CD4-positive, alpha-beta T cell (primary cell): ENCODE measurements around the gene SGSM2. TPM values are rescaled to one million over a fixed set of nuclear protein-coding genes. Genes with fewer than 3 reads are reported as not detected.

Experiments
- ATAC-seq: fragments of 200-7000 bp; cut with Tn5 transposase; one replicate; pipeline ENCODE4 v1.10.0; 2022; ENCODE audit warnings: mild to moderate bottlenecking; ENCODE audit not compliant: poor library complexity
- CTCF ChIA-PET: fragments of 350-600 bp; sonication (Branson Sonifier 250); formaldehyde crosslinking; loops from one replicate; lab custom pipeline; 2021; ENCODE audit warnings: antibody characterized with exemption, inconsistent platforms; lab: Charles Lee
- POLR2A ChIA-PET: fragments of 350-600 bp; sonication (Branson Sonifier 250); formaldehyde crosslinking; loops from one replicate; lab custom pipeline; 2021; ENCODE audit warnings: antibody characterized with exemption, inconsistent platforms; lab: Charles Lee
- DNase-seq, 14 experiments: peaks; one replicate each; pipeline ENCODE4 v3.0.0-alpha.2; 2013 to 2020; ENCODE audit warnings: mixed read lengths in 2 of 14
- H3K27ac ChIP-seq, 2 donors: one replicate each; pipeline versions ENCODE4 v1.5.1 to v1.7.0; 2013; ENCODE audit warnings: low read length in 2 of 2, low read depth in 1 of 2, mild to moderate bottlenecking in 1 of 2
- H3K27me3 ChIP-seq, 2 experiments: 1 replicate in 1 of 2; 2 replicates in 1 of 2; pipeline versions ENCODE4 v1.6.1 to v1.7.0; 2013; ENCODE audit warnings: low read length in 2 of 2, control low read depth in 1 of 2, mild to moderate bottlenecking in 1 of 2, moderate library complexity in 1 of 2; ENCODE audit not compliant: insufficient read depth in 2 of 2, control insufficient read depth in 1 of 2
- H3K36me3 ChIP-seq: one replicate; pipeline ENCODE4 v1.6.1; 2013; ENCODE audit warnings: low read length, control low read depth; ENCODE audit not compliant: insufficient read depth
- H3K4me1 ChIP-seq: one replicate; pipeline ENCODE4 v1.6.1; 2013; ENCODE audit warnings: low read length, control low read depth; ENCODE audit not compliant: insufficient read depth
- H3K4me3 ChIP-seq: one replicate; pipeline ENCODE4 v1.5.1; 2013; ENCODE audit warnings: mild to moderate bottlenecking, low read length, moderate library complexity
- H3K9me3 ChIP-seq, 2 experiments: 1 replicate in 1 of 2; 2 replicates in 1 of 2; pipeline versions ENCODE4 v1.6.1 to v1.7.0; 2013; ENCODE audit warnings: low read length in 2 of 2, mild to moderate bottlenecking in 2 of 2, control low read depth in 1 of 2, moderate library complexity in 1 of 2; ENCODE audit not compliant: control insufficient read depth in 1 of 2, insufficient read depth in 1 of 2
- H3K27ac Mint-ChIP-seq: one replicate; pipeline ENCODE4 v1.8.0; 2020; ENCODE audit warnings: mixed read lengths
- H3K27me3 Mint-ChIP-seq: one replicate; pipeline ENCODE4 v1.8.0; 2021; ENCODE audit warnings: mixed read lengths
- H3K36me3 Mint-ChIP-seq: one replicate; pipeline ENCODE4 v1.8.0; 2021; ENCODE audit warnings: low read depth, mixed read lengths
- H3K4me1 Mint-ChIP-seq: one replicate; pipeline ENCODE4 v1.8.0; 2021; ENCODE audit warnings: low read depth, mixed read lengths
- H3K4me3 Mint-ChIP-seq: one replicate; pipeline ENCODE4 v1.8.0; 2020; ENCODE audit warnings: mild to moderate bottlenecking, mixed read lengths
- H3K9me3 Mint-ChIP-seq: one replicate; pipeline ENCODE4 v1.8.0; 2020; ENCODE audit warnings: mixed read lengths
- intact Hi-C, 2 experiments: fragments of 100-400 bp; cut with DNase I in 1 of 2; cut with micrococcal nuclease in 1 of 2; formaldehyde crosslinking; loops; one replicate each; pipeline versions ENCODE4 v1.15.1 to v1.9.0; 2023 to 2025; cut with DNase I, micrococcal nuclease
- total RNA-seq, 174 experiments: library from RNA in 2 of 174; stranded (reverse) in 2 of 174; gene quantifications; one replicate each; pipeline ENCODE4 v1.2.3 and lab custom pipeline; 2021 to 2026
- TF ChIP-seq, protein P1 (sequence below): fragments of 200-600 bp; IDR thresholded peaks from one replicate; pipeline ENCODE4 v1.8.0; 2022; ENCODE audit warnings: antibody characterized with exemption, mild to moderate bottlenecking

SGSM2 gene
- total RNA-seq, 2 experiments from 2014 or later = 147 to 154 TPM

DNA sequence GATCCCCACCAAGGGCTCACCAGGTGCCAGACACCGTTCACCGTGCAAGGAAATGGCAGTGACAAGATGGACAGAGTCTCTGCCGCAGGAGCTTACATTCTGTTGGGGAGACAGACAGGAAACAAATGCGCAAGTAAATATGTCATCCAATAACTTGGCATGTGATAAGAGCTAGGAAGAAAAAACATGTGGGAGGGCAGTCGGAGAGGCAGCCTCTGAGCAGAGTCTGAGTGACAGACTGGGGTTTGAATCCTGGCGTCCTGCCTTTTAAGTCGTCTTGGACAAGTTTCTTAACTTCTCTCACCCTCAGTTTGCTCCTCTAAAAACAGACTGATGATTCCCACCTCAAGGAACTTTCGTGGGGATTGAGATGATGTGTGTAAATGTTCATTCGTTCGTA, 7.2 kb downstream of the SGSM2 start:
- Mint-ChIP-seq H3K4me1 (peaks cover 9% of the 10 kb centered on the region), H3K36me3 (peaks cover 36% of the 10 kb centered on the region), H3K4me3 (no peak overlapping the region), H3K9me3 (no peaks in the 10 kb centered on the region), H3K27me3 (no peaks in the 10 kb centered on the region), H3K27ac (no peak overlapping the region)
- TF ChIP-seq, protein P1, sequence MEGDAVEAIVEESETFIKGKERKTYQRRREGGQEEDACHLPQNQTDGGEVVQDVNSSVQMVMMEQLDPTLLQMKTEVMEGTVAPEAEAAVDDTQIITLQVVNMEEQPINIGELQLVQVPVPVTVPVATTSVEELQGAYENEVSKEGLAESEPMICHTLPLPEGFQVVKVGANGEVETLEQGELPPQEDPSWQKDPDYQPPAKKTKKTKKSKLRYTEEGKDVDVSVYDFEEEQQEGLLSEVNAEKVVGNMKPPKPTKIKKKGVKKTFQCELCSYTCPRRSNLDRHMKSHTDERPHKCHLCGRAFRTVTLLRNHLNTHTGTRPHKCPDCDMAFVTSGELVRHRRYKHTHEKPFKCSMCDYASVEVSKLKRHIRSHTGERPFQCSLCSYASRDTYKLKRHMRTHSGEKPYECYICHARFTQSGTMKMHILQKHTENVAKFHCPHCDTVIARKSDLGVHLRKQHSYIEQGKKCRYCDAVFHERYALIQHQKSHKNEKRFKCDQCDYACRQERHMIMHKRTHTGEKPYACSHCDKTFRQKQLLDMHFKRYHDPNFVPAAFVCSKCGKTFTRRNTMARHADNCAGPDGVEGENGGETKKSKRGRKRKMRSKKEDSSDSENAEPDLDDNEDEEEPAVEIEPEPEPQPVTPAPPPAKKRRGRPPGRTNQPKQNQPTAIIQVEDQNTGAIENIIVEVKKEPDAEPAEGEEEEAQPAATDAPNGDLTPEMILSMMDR = no peak
- Histone ChIP-seq H3K4me3 (no peak overlapping the region), H3K36me3 (peaks cover 31% of the 10 kb centered on the region), H3K4me1 (peaks cover 8% of the 10 kb centered on the region), H3K9me3 (no peaks in the 10 kb centered on the region), H3K27me3 (no peaks in the 10 kb centered on the region), H3K27ac (no peak overlapping the region)
- CTCF ChIA-PET = no interaction called here
- POLR2A ChIA-PET = no interaction called here
- intact Hi-C loops = no loop called here
- ATAC-seq (no peak), DNase-seq (no peak)

- Histone ChIP-seq H3K4me1 (peaks cover 8% of the 10 kb centered on the region), H3K4me3 (no peak overlapping the region), H3K27me3 (no peaks in the 10 kb centered on the region), H3K9me3 (no peaks in the 10 kb centered on the region), H3K36me3 (peaks cover 29% of the 10 kb centered on the region), H3K27ac (no peak overlapping the region)
- Mint-ChIP-seq H3K4me3 (no peak overlapping the region), H3K27ac (no peak overlapping the region), H3K9me3 (no peaks in the 10 kb centered on the region), H3K36me3 (peaks cover 35% of the 10 kb centered on the region), H3K27me3 (no peaks in the 10 kb centered on the region), H3K4me1 (peaks cover 6% of the 10 kb centered on the region)
- intact Hi-C loops = no loop called here
- TF ChIP-seq, protein P1 = no peak
- DNase-seq = no peak
- ChIA-PET POLR2A (interaction anchor here (1.0 kb wide), 1 partner anchor 10 kb away, joined by 3 read pairs; the partner anchor contains the start of gene TSR1), CTCF (no interaction called here)
- no peak for ATAC-seq
Observed at GRCh38 chr17:2346475-2346874, 9.2 kb downstream of the SGSM2 start.

DNA sequence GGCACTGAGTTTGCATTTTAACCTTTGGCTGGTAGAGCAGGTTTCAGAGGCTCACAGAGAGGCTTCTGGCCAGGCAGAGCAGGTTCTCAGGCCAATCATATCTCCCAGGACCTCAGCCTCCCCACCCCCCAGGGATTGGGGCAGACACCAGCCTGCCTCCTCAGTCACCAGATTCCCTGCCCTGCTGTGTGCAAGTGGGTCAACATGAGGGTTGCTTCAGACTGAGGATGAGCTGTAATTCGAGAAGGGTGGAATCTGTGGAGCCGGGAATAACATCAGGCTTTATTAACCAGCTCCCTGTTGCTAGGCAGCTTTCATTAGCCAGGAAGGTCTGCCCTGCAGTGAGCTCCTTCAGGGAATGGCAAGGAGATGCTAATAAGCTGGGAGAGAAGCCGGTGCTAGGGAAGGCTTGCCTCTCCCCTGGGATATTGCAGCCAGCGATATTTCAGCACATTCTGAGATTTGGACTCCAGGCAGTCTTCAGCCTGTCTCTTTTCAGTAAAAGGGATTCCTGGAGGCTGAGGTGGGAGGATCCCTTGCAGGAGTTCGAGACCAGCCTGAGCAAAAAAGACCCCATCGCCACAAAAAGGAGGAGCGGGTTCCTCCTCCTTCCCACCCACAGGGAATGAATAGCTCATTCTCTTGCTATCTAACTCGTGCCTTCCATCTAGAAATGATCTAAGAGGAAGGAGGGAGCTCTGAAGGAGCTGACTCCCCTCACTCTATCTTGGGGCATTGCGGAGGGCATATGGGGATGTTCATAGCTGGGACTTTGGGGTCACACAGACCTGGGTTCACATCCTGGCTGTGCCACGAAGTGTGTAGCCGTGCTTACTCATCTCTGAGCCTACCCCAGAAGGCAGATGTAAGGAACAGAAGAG, 10.7 kb downstream of the SGSM2 start:
- Mint-ChIP-seq H3K4me1 (peaks cover 7% of the 10 kb centered on the region), H3K9me3 (no peaks in the 10 kb centered on the region), H3K27ac (no peak overlapping the region), H3K36me3 (peaks cover 26% of the 10 kb centered on the region), H3K27me3 (no peaks in the 10 kb centered on the region), H3K4me3 (no peak overlapping the region)
- TF ChIP-seq, protein P1 = no peak
- Histone ChIP-seq H3K27ac (no peak overlapping the region), H3K4me1 (peaks cover 9% of the 10 kb centered on the region), H3K36me3 (peaks cover 24% of the 10 kb centered on the region), H3K27me3 (no peaks in the 10 kb centered on the region), H3K4me3 (no peak overlapping the region), H3K9me3 (no peaks in the 10 kb centered on the region)
- ChIA-PET CTCF (no interaction called here), POLR2A (interaction anchor here (2.6 kb wide), 1 partner anchor 11 kb away, joined by 11 read pairs; the partner anchor contains the start of genes SGSM2 and TSR1)
- no peak for ATAC-seq
- no peak for DNase-seq
- intact Hi-C loops = no loop called here
